Measurements from ENCODE around the gene BIRC5.
"Not testable (repeated sequence)": the region's sequence is repeated elsewhere in the genome, so short reads cannot be mapped to it uniquely, and the experiment has no call there.

The BIRC5 gene

DNA sequence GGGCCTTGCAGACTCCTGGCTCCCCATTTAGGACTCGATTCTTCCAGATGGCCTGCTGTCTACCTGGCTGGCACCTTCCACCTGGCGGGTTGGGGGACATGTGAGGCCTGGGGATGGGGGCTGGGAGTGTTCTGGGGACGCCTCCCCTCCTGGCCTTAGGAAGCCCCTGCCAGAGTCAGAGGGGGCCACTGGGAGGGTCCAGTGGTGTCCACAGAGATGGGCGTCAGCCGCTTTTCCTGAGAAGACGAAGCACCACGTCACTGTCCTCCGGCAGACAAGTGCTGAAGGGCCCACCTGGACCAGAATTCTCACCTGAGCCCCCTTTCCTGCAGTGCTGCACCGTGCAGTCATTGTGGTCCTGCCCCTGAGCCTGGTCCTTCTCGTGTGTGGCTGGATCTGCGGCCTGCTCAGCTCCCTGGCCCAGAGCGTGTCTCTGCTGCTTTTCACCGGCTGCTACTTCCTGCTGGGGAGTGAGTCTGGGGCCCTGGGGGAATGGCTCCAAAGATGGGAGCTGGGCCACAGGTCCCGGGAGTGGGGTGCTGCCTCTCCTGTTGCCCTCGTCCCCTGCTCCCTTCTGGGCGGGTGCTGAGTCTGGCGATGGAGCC lies 20.3 kb downstream of the BIRC5 start:
- Mint-ChIP-seq H3K36me3 (ENCODE audit: low read depth) (no peaks in the 10 kb centered on the region), H3K4me1 (ENCODE audit: low read depth) (peaks cover 15% of the 10 kb centered on the region), H3K9me3 (no peaks in the 10 kb centered on the region), H3K27ac (no peak overlapping the region), H3K27me3 (peaks cover 59% of the 10 kb centered on the region), H3K4me3 (no peak overlapping the region)
- intact Hi-C loops (cut with micrococcal nuclease): no loop called here

GRCh38 chr17:78235022-78235421 lies 21.0 kb downstream of the BIRC5 start:
- peaks cover 15% of the 10 kb centered on the region for H3K4me1 Mint-ChIP-seq (ENCODE audit: low read depth)
- H3K36me3 Mint-ChIP-seq (ENCODE audit: low read depth); H3K4me3 Mint-ChIP-seq; H3K9me3 Mint-ChIP-seq; H3K27ac Mint-ChIP-seq; intact Hi-C loops (cut with micrococcal nuclease): not testable (repeated sequence)
- H3K27me3 Mint-ChIP-seq: peaks cover 54% of the 10 kb centered on the region

DNA sequence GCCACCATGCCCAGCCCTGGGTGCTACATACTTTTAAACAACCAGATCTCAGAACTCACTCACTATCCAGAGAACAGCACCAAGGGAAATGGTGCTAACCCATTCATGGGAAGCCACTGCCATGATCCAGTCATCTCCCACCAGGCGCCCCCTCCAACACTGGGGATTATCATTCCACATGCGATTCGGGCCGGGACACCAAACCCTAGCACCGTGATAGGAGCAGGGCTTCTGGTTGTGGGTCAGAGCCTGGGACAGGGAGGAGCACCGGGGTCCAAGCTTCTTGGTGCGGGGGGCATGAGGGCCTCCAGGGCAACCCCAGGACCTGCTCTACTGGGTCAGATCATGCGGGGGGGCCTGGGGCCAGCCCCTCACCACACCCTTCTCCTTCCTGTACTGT lies 21.8 kb downstream of the BIRC5 start:
- no peaks in the 10 kb centered on the region for H3K36me3 Mint-ChIP-seq (ENCODE audit: low read depth)

DNA sequence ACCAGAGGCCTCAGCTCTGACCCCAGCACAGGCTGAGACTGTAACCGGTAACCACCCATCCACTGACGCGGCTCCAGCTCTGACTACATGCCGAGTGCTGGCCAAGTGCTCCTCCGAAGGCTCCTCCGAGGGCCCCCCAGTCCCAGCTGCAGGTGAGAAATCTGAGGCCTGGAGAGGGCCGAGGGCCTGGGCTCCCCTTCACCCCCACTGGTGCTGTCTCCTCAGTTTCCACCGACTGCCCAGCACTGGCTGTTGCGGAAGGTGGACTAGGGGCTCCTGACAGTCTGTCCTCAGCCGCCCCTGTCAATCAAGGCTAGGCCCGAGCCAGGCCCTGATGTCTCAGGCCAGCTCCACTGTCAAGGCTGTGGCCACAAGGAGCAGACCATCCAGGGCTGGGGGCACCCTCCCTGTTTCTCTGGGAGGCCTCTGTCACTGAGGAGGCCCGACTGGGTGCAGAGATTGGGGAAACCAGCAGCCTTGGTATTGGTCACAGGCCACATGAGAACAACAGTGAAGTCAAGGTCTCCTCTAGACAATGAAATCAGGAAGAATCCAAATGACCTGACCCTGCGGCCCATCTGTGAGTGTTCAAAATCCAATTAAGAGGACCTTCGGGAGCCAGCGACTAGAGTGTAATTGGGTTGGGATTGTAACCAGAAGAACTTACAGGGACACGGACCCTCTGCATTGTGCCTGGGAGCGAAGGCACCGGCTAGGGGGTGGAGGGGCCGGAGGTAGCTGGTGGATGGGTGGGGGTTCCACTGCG lies 22.5 kb downstream of the BIRC5 start:
- Mint-ChIP-seq H3K36me3 (ENCODE audit: low read depth) (no peaks in the 10 kb centered on the region), H3K27ac (no peak overlapping the region), H3K4me3 (no peak overlapping the region), H3K4me1 (ENCODE audit: low read depth) (peaks cover 17% of the 10 kb centered on the region), H3K9me3 (no peaks in the 10 kb centered on the region), H3K27me3 (peaks cover 41% of the 10 kb centered on the region)
- intact Hi-C loops (cut with micrococcal nuclease): no loop called here

More for the DNA sequence above, 21.8 kb downstream of the BIRC5 start:
- peaks cover 15% of the 10 kb centered on the region for H3K4me1 Mint-ChIP-seq (ENCODE audit: low read depth)
- no peak overlapping the region for H3K27ac Mint-ChIP-seq
- intact Hi-C loops (cut with micrococcal nuclease): no loop called here
- no peak overlapping the region for H3K4me3 Mint-ChIP-seq
- H3K9me3 Mint-ChIP-seq: no peaks in the 10 kb centered on the region
- peaks cover 47% of the 10 kb centered on the region for H3K27me3 Mint-ChIP-seq

- H3K36me3 Mint-ChIP-seq (ENCODE audit: low read depth): no peaks in the 10 kb centered on the region
- no peak overlapping the region for H3K4me3 Mint-ChIP-seq
- intact Hi-C loops (cut with micrococcal nuclease): no loop called here
- H3K27ac Mint-ChIP-seq: no peak overlapping the region
- H3K4me1 Mint-ChIP-seq (ENCODE audit: low read depth): peaks cover 20% of the 10 kb centered on the region
- peaks cover 32% of the 10 kb centered on the region for H3K27me3 Mint-ChIP-seq
- no peaks in the 10 kb centered on the region for H3K9me3 Mint-ChIP-seq
Measured at GRCh38 chr17:78237401-78238012, 23.5 kb downstream of the BIRC5 start.

GRCh38 chr17:78238823-78239488 lies 24.9 kb downstream of the BIRC5 start:
- Mint-ChIP-seq H3K9me3 (no peaks in the 10 kb centered on the region), H3K27ac (no peak overlapping the region), H3K27me3 (peaks cover 19% of the 10 kb centered on the region), H3K4me3 (no peak overlapping the region), H3K36me3 (ENCODE audit: low read depth) (no peaks in the 10 kb centered on the region), H3K4me1 (ENCODE audit: low read depth) (peaks cover 13% of the 10 kb centered on the region)
- intact Hi-C loops (cut with micrococcal nuclease): no loop called here

DNA sequence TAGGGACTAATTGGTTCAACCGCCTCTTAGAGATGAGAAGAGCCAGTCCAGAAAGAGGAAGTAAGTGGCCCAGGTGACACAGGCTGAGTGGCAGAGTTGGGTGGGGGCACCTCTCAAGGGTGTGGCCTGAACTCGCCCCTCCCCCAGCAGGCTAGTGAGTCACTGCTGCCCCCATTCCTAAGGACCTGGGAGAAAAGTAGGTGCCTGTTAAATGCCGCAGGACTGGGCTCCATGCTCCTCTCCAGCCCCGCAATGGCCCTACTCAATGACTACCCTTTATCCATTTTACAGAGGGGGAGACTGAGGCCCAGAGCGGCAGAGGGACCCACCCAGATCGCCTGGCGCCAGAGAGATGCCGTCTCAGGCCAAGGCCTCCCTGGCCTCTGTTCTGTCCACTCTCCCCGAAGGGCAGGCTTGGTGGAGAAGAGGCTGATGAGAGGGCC lies 25.5 kb downstream of the BIRC5 start:
- peaks cover 16% of the 10 kb centered on the region for H3K27me3 Mint-ChIP-seq
- no peak overlapping the region for H3K4me3 Mint-ChIP-seq
- no peaks in the 10 kb centered on the region for H3K9me3 Mint-ChIP-seq
- no peak overlapping the region for H3K27ac Mint-ChIP-seq
- H3K4me1 Mint-ChIP-seq (ENCODE audit: low read depth): peaks cover 13% of the 10 kb centered on the region
- intact Hi-C loops (cut with micrococcal nuclease): no loop called here
- H3K36me3 Mint-ChIP-seq (ENCODE audit: low read depth): no peaks in the 10 kb centered on the region

- intact Hi-C loops (cut with micrococcal nuclease): no loop called here
- no peaks in the 10 kb centered on the region for H3K9me3 Mint-ChIP-seq
- H3K4me3 Mint-ChIP-seq: no peak overlapping the region
- H3K36me3 Mint-ChIP-seq (ENCODE audit: low read depth): no peaks in the 10 kb centered on the region
- peaks cover 13% of the 10 kb centered on the region for H3K4me1 Mint-ChIP-seq (ENCODE audit: low read depth)
- no peak overlapping the region for H3K27ac Mint-ChIP-seq
- H3K27me3 Mint-ChIP-seq: peaks cover 14% of the 10 kb centered on the region
Measured at GRCh38 chr17:78240012-78240655, 26.1 kb downstream of the BIRC5 start.

DNA sequence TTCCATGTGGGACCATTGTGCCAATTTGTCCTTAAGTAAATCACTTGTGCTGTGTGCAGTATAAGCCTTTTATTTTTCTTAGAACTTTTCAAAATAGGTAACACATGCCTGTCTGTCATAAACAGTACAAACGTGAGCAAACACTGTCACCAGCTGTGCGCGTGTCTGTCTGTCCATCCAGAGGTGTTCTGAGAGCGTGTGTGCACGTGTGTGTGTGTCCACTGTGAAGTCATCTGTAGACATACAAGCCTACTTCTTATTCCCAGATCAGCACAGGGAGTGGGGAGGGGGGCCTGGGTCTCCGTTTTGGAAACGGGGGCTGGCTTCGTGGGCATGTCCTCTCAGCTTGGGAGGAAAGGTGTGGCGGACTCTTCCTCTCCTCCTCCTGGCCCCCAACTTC lies 26.8 kb downstream of the BIRC5 start:
- intact Hi-C loops (cut with micrococcal nuclease): no loop called here
- Mint-ChIP-seq H3K27me3 (peaks cover 14% of the 10 kb centered on the region), H3K27ac (no peak overlapping the region), H3K4me1 (ENCODE audit: low read depth) (peaks cover 13% of the 10 kb centered on the region), H3K36me3 (ENCODE audit: low read depth) (no peaks in the 10 kb centered on the region), H3K4me3 (no peak overlapping the region), H3K9me3 (no peaks in the 10 kb centered on the region)

GRCh38 chr17:78241277-78242023 lies 27.4 kb downstream of the BIRC5 start:
- H3K4me1 Mint-ChIP-seq (ENCODE audit: low read depth): peaks cover 13% of the 10 kb centered on the region
- H3K4me3 Mint-ChIP-seq: no peak overlapping the region
- peaks cover 14% of the 10 kb centered on the region for H3K27me3 Mint-ChIP-seq
- H3K27ac Mint-ChIP-seq: no peak overlapping the region
- H3K9me3 Mint-ChIP-seq: no peaks in the 10 kb centered on the region
- H3K36me3 Mint-ChIP-seq (ENCODE audit: low read depth): no peaks in the 10 kb centered on the region
- intact Hi-C loops (cut with micrococcal nuclease): no loop called here

DNA sequence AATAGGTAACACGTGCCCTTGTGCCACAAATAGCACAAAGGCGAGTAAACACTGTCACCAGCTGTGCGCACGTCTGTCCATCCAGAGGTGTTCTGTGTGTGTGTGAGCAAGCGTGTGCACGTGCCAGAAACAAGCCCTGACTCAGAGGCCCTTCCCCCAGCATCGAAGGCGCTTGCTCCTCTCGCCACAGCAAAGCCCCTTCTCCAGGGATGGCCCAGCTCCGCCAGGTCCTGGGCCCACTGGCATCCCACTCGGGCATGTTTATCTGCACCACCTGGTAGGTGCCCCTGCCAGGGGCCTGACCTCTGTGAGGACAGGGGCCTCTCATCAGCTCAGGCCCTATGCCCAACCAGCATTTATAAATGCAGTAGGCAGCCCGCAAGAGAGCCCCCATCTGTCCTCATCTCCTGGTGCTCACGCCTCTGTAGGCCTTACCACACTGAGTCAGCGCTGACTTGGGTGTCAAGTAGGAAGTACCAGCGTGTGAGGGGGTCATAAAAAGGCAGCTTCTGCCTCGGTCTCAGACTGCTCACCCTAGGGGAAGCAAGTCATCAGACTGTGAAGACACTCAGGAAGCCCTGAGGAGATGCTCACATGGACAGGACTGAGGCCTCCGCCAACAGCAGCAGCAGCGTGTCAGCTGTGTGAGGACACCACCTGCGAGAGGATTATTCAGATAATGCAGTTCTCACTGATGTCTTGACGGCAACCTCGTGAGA lies 28.1 kb downstream of the BIRC5 start:
- no peak overlapping the region for H3K4me3 Mint-ChIP-seq
- H3K27me3 Mint-ChIP-seq: peaks cover 14% of the 10 kb centered on the region
- H3K4me1 Mint-ChIP-seq (ENCODE audit: low read depth): peaks cover 13% of the 10 kb centered on the region
- H3K9me3 Mint-ChIP-seq: no peaks in the 10 kb centered on the region
- intact Hi-C loops (cut with micrococcal nuclease): no loop called here
- no peak overlapping the region for H3K27ac Mint-ChIP-seq
- no peaks in the 10 kb centered on the region for H3K36me3 Mint-ChIP-seq (ENCODE audit: low read depth)

- intact Hi-C loops (cut with micrococcal nuclease): no loop called here
- H3K4me3 Mint-ChIP-seq: no peak overlapping the region
- H3K36me3 Mint-ChIP-seq (ENCODE audit: low read depth): no peaks in the 10 kb centered on the region
- peaks cover 18% of the 10 kb centered on the region for H3K27me3 Mint-ChIP-seq
- H3K9me3 Mint-ChIP-seq: no peaks in the 10 kb centered on the region
- H3K4me1 Mint-ChIP-seq (ENCODE audit: low read depth): peaks cover 23% of the 10 kb centered on the region
- peak overlapping the region; percentile 5 for H3K27ac Mint-ChIP-seq
Measured at GRCh38 chr17:78247304-78247703, 33.3 kb downstream of the BIRC5 start.
